Skin epidermis (tissue), 12 donors: ENCODE measurements around the gene PLSCR5.

Experiments used
- H3K27ac ChIP-seq, 21 experiments: fragments of 200-600 bp; sonication (generic) in 11 of 21; one replicate each; pipeline ENCODE4 v1.5.0; 2020; ENCODE audit warnings: mild to moderate bottlenecking in 3 of 21, inconsistent platforms in 2 of 21, moderate library complexity in 2 of 21
- H3K4me3 ChIP-seq, 7 experiments: fragments of 200-600 bp; sonication (generic) in 2 of 7; one replicate each; pipeline ENCODE4 v1.5.0; 2020; ENCODE audit warnings: inconsistent platforms in 2 of 7, mild to moderate bottlenecking in 2 of 7, moderate library complexity in 1 of 7

The PLSCR5 gene

GRCh38 chr3:146547235-146547835 is 57.8 kb downstream of the PLSCR5 start:
- Histone ChIP-seq H3K4me3 (no peak overlapping the region), H3K27ac (no peak overlapping the region)

- H3K4me3 ChIP-seq, result no peak overlapping the region
- H3K27ac ChIP-seq, result no peak overlapping the region
These were observed 58.7 kb downstream of the PLSCR5 start for GRCh38 chr3:146546366-146546965.

GRCh38 chr3:146544929-146545528 is 60.1 kb downstream of the PLSCR5 start:
- peak overlapping the region; percentile 51 to 87 (median 82) for H3K4me3 ChIP-seq
- H3K27ac ChIP-seq, result peak overlapping the region in 20 of 21 experiments; percentile 79 to 99 (median 96)

- Histone ChIP-seq H3K27ac (peak within 1 kb of the TSS; percentile 79 to 99 (median 96)), H3K4me3 (peak within 1 kb of the TSS; percentile 51 to 87 (median 82))
These were observed 60.9 kb downstream of the PLSCR5 start, which contains the start of gene PLSCR1 for GRCh38 chr3:146544002-146544928. PLSCR1 (minus strand) TSS chr3:146544607; CDS start chr3:146536552, 8,055 bp downstream.

GRCh38 chr3:146543461-146544001 is 61.6 kb downstream of the PLSCR5 start:
- Histone ChIP-seq H3K4me3 (peak overlapping the region; percentile 51 to 87 (median 82)), H3K27ac (peak overlapping the region; percentile 79 to 99 (median 96))

GRCh38 chr3:146542978-146543377 is 62.2 kb downstream of the PLSCR5 start:
- Histone ChIP-seq H3K4me3 (peak overlapping the region; percentile 51 to 87 (median 82)), H3K27ac (peak overlapping the region; percentile 24 to 99 (median 96))

- Histone ChIP-seq H3K27ac (peak overlapping the region in 17 of 21 experiments; percentile 34 to 99 (median 97)), H3K4me3 (peak overlapping the region in 4 of 7 experiments; percentile 5 to 82 (median 60))
These were observed 63.0 kb downstream of the PLSCR5 start for GRCh38 chr3:146542179-146542578.

GRCh38 chr3:146540978-146541377 is 64.2 kb downstream of the PLSCR5 start:
- Histone ChIP-seq H3K4me3 (peak overlapping the region in 2 of 7 experiments; percentile 54 to 82), H3K27ac (peak overlapping the region in 16 of 21 experiments; percentile 7 to 99 (median 46))

GRCh38 chr3:146540236-146540635 is 64.9 kb downstream of the PLSCR5 start:
- Histone ChIP-seq H3K27ac (peak overlapping the region in 13 of 21 experiments; percentile 14 to 99 (median 43)), H3K4me3 (no peak overlapping the region)

GRCh38 chr3:146539315-146539714 is 65.8 kb downstream of the PLSCR5 start:
- H3K4me3 ChIP-seq, result no peak overlapping the region
- H3K27ac ChIP-seq, result peak overlapping the region in 6 of 21 experiments; percentile 4 to 60 (median 28)

- no peak overlapping the region for H3K4me3 ChIP-seq
- H3K27ac ChIP-seq, result no peak overlapping the region
These were observed 67.5 kb downstream of the PLSCR5 start for GRCh38 chr3:146537603-146538002.

- Histone ChIP-seq H3K4me3 (no peak overlapping the region), H3K27ac (peak overlapping the region in 1 of 21 experiments; percentile 19)
These were observed 68.5 kb downstream of the PLSCR5 start for GRCh38 chr3:146536681-146537080.
